Measurements from ENCODE around the gene C1orf185.
"Not testable (repeated sequence)": the region's sequence is repeated elsewhere in the genome, so short reads cannot be mapped to it uniquely, and the experiment has no call there.

Gene C1orf185

GRCh38 chr1:51101976-51102375 lies at the start of gene C1orf185:
Gene C1orf185 (plus strand): TSS chr1:51102228. CDS start chr1:51102234, 6 bp downstream.
- no peak for DNase-seq (ENCODE audit: low spot score)

GRCh38 chr1:51058858-51059257 lies 43.2 kb upstream of the C1orf185 start:
- no peak for DNase-seq (ENCODE audit: low spot score)

DNA sequence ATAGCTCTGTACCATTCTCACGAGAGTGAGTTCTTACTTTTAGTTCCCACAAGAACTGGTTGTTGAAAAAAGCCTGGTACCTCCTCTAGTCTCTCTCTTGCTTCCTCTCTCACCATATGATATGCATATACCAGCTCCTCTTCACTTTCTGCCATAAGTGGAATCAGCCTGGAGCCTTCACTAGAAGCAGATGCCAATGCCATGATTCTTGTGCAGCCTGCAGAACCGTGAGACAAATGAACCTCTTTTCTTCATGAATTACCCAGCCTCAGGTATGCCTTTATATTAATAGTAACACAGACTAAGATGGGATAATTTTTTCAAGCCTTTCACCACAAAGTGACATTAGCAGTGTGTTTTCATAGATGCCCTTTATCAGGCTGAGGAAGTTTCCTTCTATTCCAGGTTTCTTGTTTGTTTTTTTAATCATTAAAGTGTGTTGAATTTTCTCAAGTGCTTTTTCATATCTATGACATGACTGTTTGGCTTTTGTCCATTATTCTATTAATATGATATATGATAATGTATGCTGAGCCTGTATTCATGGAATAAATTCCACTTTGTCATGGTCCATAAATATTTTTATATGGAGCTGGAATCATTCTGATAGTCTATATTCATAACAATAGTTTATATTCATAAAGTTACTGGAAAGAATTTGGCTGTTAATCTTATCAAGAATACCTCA lies 40.7 kb upstream of the C1orf185 start:
- DNase-seq (ENCODE audit: low spot score) = no peak

- no peak for DNase-seq (ENCODE audit: low spot score)
Observed at GRCh38 chr1:51063121-51063520, 38.9 kb upstream of the C1orf185 start.

- DNase-seq (ENCODE audit: low spot score) = no peak
Observed at GRCh38 chr1:51070011-51070410, 32.0 kb upstream of the C1orf185 start.

DNA sequence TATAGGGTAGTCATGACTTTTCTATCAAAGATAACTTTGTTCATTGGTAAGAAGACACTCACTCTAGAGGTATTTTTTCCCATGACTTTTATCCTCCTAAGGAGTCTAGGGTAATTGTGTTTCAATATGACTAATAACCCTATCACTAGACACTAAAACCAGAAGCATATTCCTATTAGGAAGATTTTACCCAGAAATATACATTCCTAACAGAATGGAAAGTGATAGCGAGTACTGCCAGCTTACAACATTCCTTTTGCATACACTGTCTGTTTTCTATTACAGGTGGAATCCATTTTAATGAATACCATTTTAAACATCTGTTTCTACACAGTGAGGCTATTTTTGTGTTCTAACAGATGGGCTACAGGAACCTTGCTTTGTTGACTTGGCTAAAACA lies 31.4 kb upstream of the C1orf185 start:
- DNase-seq (ENCODE audit: low spot score) = no peak

DNA sequence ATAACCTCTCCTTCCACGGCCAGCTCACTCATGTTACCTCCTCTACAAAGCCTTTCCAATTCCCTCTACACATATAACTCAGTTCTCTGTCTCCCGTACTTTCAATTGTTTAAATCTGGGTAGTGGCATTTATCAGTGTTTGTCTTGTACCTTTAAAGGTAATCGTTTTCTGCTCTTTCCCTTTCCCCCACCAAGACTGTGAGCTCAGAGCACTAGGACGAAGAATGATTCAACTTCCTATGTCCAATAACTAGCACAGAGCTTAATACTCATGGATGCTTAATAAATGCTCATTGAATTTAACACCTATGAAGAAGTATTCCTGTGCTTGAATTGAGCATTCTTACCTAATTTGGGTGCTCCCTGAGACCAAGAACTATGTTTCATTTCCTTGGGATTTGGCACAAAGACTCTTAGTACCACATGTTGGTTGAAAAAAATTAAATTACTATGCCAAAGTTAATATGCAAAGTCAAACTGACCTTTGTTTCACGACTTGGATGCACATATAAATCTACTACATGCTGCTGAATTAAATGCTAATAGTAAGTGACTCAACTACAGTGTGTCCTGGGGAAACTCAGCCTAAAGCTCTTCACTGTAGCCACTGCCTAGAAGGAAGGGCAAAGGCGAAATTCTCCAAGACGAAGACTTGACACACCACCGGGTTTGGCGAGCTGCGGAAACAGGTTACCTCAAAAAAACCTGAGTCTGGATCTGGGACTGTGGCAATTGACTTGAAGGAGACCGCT lies 30.6 kb upstream of the C1orf185 start:
- no peak for DNase-seq (ENCODE audit: low spot score)

GRCh38 chr1:51072043-51072439 lies 30.0 kb upstream of the C1orf185 start:
- no peak for DNase-seq (ENCODE audit: low spot score)

DNA sequence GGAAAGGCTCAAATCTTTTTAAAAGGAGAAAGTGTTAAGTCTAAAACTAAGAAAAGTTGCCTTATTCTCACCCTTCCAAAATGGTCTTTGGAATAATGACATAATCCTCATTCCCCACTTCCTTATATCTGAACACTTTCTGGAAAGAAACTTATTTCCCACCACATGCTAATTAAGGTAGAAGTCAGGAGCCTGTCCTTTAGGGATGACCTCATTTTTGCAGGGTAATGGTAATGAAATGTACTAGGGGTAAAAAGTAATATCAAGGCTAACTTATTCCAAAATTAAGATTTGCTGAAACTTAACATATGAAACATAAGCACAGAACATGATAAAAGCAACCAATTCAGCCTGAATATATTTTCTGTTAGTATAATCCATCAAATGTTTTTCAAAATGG lies 29.4 kb upstream of the C1orf185 start:
- DNase-seq (ENCODE audit: low spot score) = no peak

- no peak for DNase-seq (ENCODE audit: low spot score)
Observed at GRCh38 chr1:51073456-51073855, 28.6 kb upstream of the C1orf185 start.

GRCh38 chr1:51086496-51087271 lies 15.3 kb upstream of the C1orf185 start:
- no peak for DNase-seq (ENCODE audit: low spot score)

DNA sequence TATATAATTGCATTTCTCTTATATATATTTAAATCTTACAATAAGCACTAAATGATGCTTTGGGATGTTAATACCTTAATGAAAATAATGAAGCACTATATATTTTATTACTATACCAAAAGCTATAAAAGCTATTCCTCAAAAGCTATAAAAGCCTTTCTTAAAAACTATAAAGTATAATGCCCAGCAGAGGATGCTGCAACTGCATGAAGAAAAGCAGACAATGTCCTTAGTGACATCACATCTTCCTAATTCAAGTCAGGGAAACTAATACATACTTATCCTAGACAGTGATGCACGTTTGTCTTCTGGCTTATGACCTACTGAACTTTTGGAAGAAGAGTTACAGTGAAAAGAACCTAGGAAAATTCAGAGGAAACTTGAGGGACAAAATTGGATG lies 13.6 kb upstream of the C1orf185 start:
- no peak for DNase-seq (ENCODE audit: low spot score)

DNA sequence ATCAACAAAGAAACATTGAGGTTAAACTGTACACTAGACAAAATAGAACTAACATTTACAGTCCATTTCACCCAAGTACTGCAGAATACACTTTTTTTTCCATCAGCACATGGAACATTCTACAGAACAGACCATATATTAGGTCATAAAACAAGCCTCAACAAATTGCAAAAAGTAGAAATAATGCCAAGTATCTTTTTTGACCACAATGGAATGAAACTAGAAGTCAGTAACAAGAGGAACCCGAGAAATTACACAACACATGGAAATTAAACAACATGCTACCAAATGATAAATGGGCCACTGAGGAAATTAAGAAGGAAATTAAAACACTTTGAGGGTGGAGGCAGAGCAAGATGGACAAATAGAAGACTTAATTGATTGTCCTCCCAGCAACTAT lies 8.4 kb upstream of the C1orf185 start:
- DNase-seq (ENCODE audit: low spot score) = no peak

GRCh38 chr1:51097171-51097570 lies 4.9 kb upstream of the C1orf185 start:
- DNase-seq (ENCODE audit: low spot score) = no peak

DNA sequence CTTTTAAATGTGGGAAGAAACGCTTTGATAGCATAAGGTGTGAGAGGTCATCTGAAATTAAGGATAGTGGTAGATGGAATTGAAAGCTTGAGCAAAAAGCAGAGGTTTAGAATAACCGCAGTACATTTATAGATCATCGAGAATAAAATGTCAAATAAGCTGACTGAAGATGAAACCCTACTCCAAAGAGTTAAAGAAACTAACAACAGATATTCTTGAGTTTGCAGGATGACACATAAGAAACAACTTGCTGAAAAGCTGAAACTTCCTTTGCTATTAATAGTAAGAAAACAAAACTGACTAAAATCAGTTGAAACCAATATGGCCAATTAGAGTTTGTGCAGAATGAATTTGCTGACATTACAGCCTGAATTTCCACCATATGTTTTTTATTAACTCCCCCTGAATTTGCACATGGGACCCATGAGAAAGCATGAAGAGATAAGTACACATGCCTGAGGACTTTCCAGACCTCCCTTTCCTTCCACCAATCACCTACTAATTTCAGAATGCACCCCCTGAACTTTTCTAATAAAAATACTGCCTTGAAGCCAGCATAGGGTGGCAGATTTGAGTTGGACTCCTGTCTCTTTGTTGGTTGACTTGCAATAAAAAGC lies 1.7 kb upstream of the C1orf185 start:
- DNase-seq (ENCODE audit: low spot score) = no peak

- no peak for DNase-seq (ENCODE audit: low spot score)
Observed at GRCh38 chr1:51114137-51114536, 12.1 kb downstream of the C1orf185 start.

DNA sequence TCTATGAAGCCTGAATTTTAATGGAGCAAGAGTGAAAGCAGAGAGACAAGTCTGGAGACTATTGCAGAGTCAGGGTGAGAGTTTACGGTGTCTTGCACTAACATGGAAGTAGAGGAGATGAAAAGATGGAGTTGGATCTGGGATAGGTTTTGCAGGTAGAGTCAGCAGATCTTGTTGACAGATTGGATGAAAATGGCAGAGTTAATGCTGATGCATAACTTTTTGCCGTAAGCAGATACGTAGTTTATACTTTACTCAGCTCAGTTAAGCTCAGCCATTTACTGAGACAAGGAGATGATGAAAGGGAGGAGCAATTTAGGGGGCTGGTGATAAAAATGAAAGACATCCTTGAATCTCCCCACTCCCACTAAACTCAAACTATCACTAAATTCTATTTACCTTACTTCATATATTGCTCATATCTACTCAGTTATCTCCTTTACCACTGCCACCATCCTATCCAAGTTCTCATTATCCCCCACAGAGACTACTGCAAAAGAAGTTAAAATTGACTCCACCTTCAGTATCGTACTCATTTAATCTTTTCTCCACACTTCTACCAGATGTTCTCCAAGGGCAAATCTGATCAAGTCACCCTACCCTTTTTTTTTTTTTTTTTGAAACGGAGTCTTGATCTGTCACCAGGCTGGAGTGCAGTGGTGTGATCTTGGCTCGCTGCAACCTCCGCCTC lies 13.8 kb downstream of the C1orf185 start:
- DNase-seq (ENCODE audit: low spot score) = no peak

GRCh38 chr1:51119331-51119730 lies 17.3 kb downstream of the C1orf185 start:
- DNase-seq (ENCODE audit: low spot score) = no peak

GRCh38 chr1:51120629-51121028 lies 18.6 kb downstream of the C1orf185 start:
- no peak for DNase-seq (ENCODE audit: low spot score)

DNA sequence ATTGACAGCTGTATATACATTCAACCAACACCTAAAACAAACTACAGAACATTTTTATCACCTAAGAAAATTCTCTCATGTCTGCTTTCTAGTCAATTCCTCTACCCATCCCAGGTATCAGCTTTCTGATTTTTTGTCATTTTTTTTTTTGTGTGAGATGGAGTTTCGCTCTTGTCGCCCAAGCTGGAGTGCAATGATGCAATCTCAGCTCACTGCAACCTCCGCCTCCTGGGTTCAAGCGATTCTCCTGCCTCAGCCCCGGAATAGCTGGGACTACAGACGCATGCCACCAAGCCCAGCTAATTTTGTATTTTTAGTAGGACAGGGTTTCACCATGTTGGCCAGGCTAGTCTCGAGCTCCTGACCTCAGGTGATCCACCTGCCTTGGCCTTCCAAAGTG lies 25.1 kb downstream of the C1orf185 start:
- DNase-seq (ENCODE audit: low spot score) = not testable (repeated sequence)

GRCh38 chr1:51131185-51131584 lies 29.2 kb downstream of the C1orf185 start:
- DNase-seq (ENCODE audit: low spot score) = no peak

- no peak for DNase-seq (ENCODE audit: low spot score)
Observed at GRCh38 chr1:51133045-51133444, 31.0 kb downstream of the C1orf185 start.

Measured in putamen (tissue), 1 donor.